Mesendoderm (in vitro differentiated cells): Measurements from ENCODE around the gene NAPA.
A peak's percentile ranks its signal among the peaks of the same experiment; 100 is the strongest.

ENCODE experiments used
- DNase-seq: peaks from one replicate; pipeline ENCODE4 v3.0.0; 2013
- H2AK5ac ChIP-seq: 2 replicates; pipeline ENCODE4 v1.6.1; 2013; ENCODE audit warnings: low read length, inconsistent platforms
- H2BK120ac ChIP-seq: 2 replicates; pipeline ENCODE4 v1.6.1; 2013; ENCODE audit warnings: low read depth, mild to moderate bottlenecking, low read length, moderate library complexity, mixed read lengths
- H2BK15ac ChIP-seq: replicated peaks from 2 replicates; pipeline ENCODE4 v1.6.1; 2013; ENCODE audit warnings: low read depth, mild to moderate bottlenecking, moderate library complexity
- H2BK5ac ChIP-seq: 2 replicates; pipeline ENCODE4 v1.6.1; 2013; ENCODE audit warnings: low read length, inconsistent platforms
- H3K18ac ChIP-seq: 2 replicates; pipeline ENCODE4 v1.6.1; 2013; ENCODE audit warnings: mild to moderate bottlenecking, low read length, mixed read lengths
- H3K23ac ChIP-seq: one replicate; pipeline ENCODE4 v1.6.1; 2013; ENCODE audit warnings: low read length
- H3K27ac ChIP-seq: 2 replicates; pipeline ENCODE4 v1.5.1; 2013; ENCODE audit warnings: low read depth, mild to moderate bottlenecking, inconsistent platforms, low read length, moderate library complexity
- H3K27me3 ChIP-seq: 2 replicates; pipeline ENCODE4 v1.6.1; 2013; ENCODE audit warnings: low read length, control low read depth, mild to moderate bottlenecking, inconsistent platforms; ENCODE audit not compliant: insufficient read depth, poor library complexity
- H3K36me3 ChIP-seq: 2 replicates; pipeline ENCODE4 v1.6.1; 2013; ENCODE audit warnings: low read length, inconsistent platforms; ENCODE audit not compliant: control insufficient read depth, insufficient read depth
- H3K4ac ChIP-seq: one replicate; pipeline ENCODE4 v1.6.1; 2013; ENCODE audit warnings: low read depth, mild to moderate bottlenecking, low read length, moderate library complexity
- H3K4me1 ChIP-seq: 2 replicates; pipeline ENCODE4 v1.6.1; 2013; ENCODE audit warnings: low read depth, low read length, inconsistent platforms; ENCODE audit not compliant: control insufficient read depth
- H3K4me2 ChIP-seq: 2 replicates; pipeline ENCODE4 v1.6.1; 2013; ENCODE audit warnings: low read length
- H3K4me3 ChIP-seq: 2 replicates; pipeline ENCODE4 v1.5.1; 2013; ENCODE audit warnings: mild to moderate bottlenecking, low read length
- H3K56ac ChIP-seq: one replicate; pipeline ENCODE4 v1.6.1; 2013; ENCODE audit warnings: low read length
- H3K79me1 ChIP-seq: 2 replicates; pipeline ENCODE4 v1.6.1; 2013; ENCODE audit warnings: low read length, inconsistent platforms
- H3K79me2 ChIP-seq: 2 replicates; pipeline ENCODE4 v1.6.1; 2013; ENCODE audit warnings: mild to moderate bottlenecking, low read length; ENCODE audit not compliant: control insufficient read depth, insufficient read depth
- H3K9ac ChIP-seq: 2 replicates; pipeline ENCODE4 v1.6.1; 2013; ENCODE audit warnings: low read length, inconsistent platforms
- H4K5ac ChIP-seq: one replicate; pipeline ENCODE4 v1.6.1; 2013; ENCODE audit warnings: low read length
- H4K8ac ChIP-seq: one replicate; pipeline ENCODE4 v1.6.1; 2013; ENCODE audit warnings: low read depth, mild to moderate bottlenecking, control low read depth, low read length, moderate library complexity
- WGBS: extraction: QIAGEN DNeasy Blood & Tissue Kit; methylation state at CpG from one replicate; pipeline ENCODE4 v1.1.7; 2013; ENCODE audit warnings: low lambda C conversion rate, missing lambda C conversion rate; ENCODE audit not compliant: insufficient coverage; ENCODE audit errors: extremely low coverage; 5-methylcytosine and 5-hydroxymethylcytosine counted together

The NAPA gene

DNA sequence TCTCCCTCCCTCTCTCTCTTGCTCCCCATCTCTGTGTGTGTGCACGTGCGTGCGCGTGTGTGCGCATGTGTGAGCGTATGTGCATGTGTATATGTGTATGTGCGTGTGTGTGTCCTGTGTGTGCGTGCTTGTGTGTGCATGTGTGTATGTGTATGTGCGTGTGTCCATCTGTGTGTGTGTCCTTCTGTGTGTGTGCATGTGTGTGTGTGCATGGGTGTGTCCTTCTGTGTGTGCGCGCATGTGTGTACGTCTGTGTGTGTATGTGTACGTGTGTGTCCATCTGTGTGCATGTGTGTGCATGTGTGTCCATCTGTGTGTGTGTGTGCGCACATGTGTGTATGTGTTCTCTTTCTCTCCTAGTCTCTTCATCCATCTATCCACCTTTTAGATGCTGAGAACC, 55.4 kb downstream of the NAPA start:
- no peak for DNase-seq
- no peak overlapping the region for H2BK5ac ChIP-seq
- H2BK15ac ChIP-seq: no peak overlapping the region
- no peaks in the 10 kb centered on the region for H3K79me1 ChIP-seq
- no peak overlapping the region for H3K27ac ChIP-seq
- H3K56ac ChIP-seq: no peak overlapping the region
- no peak overlapping the region for H3K9ac ChIP-seq
- WGBS: no CpG with 5 or more reads among the region's 14 CpGs
- no peaks in the 10 kb centered on the region for H3K36me3 ChIP-seq
- H4K8ac ChIP-seq: no peak overlapping the region
- no peaks in the 10 kb centered on the region for H3K4me1 ChIP-seq
- no peak overlapping the region for H4K5ac ChIP-seq
- no peaks in the 10 kb centered on the region for H3K79me2 ChIP-seq
- no peak overlapping the region for H2BK120ac ChIP-seq
- H3K23ac ChIP-seq: no peak overlapping the region
- no peak overlapping the region for H3K4me2 ChIP-seq
- H3K27me3 ChIP-seq: peaks cover 14% of the 10 kb centered on the region
- H3K4me3 ChIP-seq: no peak overlapping the region
- H3K18ac ChIP-seq: no peak overlapping the region
- H2AK5ac ChIP-seq: no peak overlapping the region
- H3K4ac ChIP-seq: no peak overlapping the region

DNA sequence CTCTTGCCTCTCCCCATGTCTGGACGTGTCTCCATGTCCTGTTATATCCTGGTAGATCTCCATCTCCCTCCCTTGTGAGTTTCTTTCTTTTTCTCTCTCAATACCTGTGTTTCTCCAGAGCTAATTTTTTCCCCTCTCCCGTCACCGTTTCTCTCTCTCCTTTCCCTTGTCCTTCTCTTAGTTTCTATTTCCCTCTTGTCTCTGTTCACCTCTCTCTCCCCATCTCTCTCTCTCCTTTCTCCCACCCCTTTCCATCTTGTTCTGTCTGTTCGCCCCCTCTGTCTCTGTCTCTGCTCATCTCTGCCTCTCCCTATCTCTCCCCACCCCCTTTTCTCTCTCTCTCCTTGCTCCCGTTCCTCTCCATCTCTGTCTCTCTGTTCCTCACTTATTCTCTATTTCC, 56.2 kb downstream of the NAPA start:
- H2BK15ac ChIP-seq: no peak overlapping the region
- no peak overlapping the region for H3K4me3 ChIP-seq
- H3K4me2 ChIP-seq: no peak overlapping the region
- H3K9ac ChIP-seq: no peak overlapping the region
- no peaks in the 10 kb centered on the region for H3K4me1 ChIP-seq
- H3K36me3 ChIP-seq: no peaks in the 10 kb centered on the region
- H2BK120ac ChIP-seq: no peak overlapping the region
- no peak overlapping the region for H4K5ac ChIP-seq
- H2AK5ac ChIP-seq: no peak overlapping the region
- WGBS: no CpG with 5 or more reads among the region's 5 CpGs
- H3K27ac ChIP-seq: no peak overlapping the region
- no peaks in the 10 kb centered on the region for H3K79me2 ChIP-seq
- no peak overlapping the region for H3K56ac ChIP-seq
- DNase-seq: no peak
- H3K79me1 ChIP-seq: no peaks in the 10 kb centered on the region
- H2BK5ac ChIP-seq: no peak overlapping the region
- no peak overlapping the region for H4K8ac ChIP-seq
- no peak overlapping the region for H3K4ac ChIP-seq
- no peak overlapping the region for H3K23ac ChIP-seq
- H3K27me3 ChIP-seq: peaks cover 14% of the 10 kb centered on the region
- no peak overlapping the region for H3K18ac ChIP-seq

DNA sequence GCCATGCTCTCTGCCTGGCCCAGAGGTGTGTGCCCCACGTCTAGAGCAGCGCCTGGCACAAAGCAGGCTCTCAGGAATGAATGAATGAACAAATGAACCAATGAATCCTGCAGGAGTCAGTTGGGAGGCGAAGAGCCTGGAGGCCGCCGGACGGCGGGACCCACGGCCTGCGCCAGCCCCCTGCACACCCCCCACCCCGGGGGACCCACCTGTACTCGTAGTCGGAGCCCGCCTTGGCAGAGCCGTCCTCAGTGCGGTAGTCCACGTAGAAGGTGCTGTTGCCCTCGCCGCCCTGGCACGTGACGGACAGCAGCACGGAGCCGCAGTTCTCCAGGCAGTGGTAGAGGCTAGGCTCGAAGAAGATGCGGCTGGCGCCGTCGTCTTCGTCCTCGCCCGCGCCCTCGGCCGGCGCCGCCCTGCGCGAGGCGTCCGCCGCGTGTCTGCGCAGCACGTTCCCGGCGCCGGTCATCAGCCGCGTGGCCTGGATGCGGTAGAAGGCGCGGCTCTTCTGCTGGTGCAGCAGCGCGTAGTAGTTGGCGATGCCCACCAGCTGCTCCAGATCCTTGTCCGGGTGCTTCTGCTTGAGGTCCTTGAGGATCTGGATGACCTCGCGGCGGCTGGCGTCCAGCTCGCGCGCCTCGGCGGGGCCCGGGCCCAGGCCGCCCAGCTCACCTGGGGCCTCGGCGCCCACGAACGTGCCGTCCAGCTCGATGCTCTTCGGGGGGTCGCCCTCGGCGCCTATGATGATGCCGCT, 58.0 kb downstream of the NAPA start:
- Histone ChIP-seq H3K4me3 (no peak overlapping the region), H3K4ac (no peak overlapping the region)
- no CpG with 5 or more reads among the region's 77 CpGs for WGBS

DNA sequence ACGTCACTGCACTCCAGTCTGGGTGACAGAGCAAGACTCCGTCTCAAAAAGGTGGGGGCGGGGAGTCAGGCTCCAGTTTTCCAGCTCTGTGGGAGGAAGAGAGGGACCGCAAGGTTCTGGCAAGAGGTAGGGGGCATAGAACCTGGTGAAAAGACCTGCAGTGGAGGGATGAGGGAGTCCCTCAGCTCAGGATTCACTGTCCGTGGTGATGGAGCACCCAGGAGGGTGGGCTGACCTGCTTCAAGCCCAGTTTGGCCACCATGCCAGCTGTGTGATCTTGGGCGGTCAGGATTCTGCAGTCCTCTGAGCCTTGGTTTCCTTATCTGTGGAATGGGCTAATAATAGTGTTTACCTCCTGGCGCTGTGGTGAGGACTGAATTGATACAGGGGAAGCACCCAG, 64.4 kb downstream of the NAPA start:
- H2AK5ac ChIP-seq: no peak overlapping the region
- H3K23ac ChIP-seq: no peak overlapping the region
- H3K9ac ChIP-seq: no peak overlapping the region
- no peak for DNase-seq
- no peak overlapping the region for H4K5ac ChIP-seq
- H3K27me3 ChIP-seq: peaks cover 9% of the 10 kb centered on the region
- H3K4me2 ChIP-seq: no peak overlapping the region
- H3K18ac ChIP-seq: no peak overlapping the region
- no peak overlapping the region for H3K27ac ChIP-seq
- no peak overlapping the region for H2BK15ac ChIP-seq
- H4K8ac ChIP-seq: no peak overlapping the region
- no peak overlapping the region for H2BK120ac ChIP-seq
- H3K4me3 ChIP-seq: no peak overlapping the region
- no peak overlapping the region for H2BK5ac ChIP-seq
- no peak overlapping the region for H3K4ac ChIP-seq
- H3K36me3 ChIP-seq: no peaks in the 10 kb centered on the region
- H3K56ac ChIP-seq: no peak overlapping the region
- H3K4me1 ChIP-seq: no peaks in the 10 kb centered on the region
- no peaks in the 10 kb centered on the region for H3K79me2 ChIP-seq
- no peaks in the 10 kb centered on the region for H3K79me1 ChIP-seq
- no CpG with 5 or more reads among the region's 7 CpGs for WGBS

More for the DNA sequence above, 58.0 kb downstream of the NAPA start:
- Histone ChIP-seq H2BK5ac (no peak overlapping the region), H3K56ac (no peak overlapping the region), H2AK5ac (no peak overlapping the region), H4K8ac (no peak overlapping the region), H3K27me3 (peaks cover 14% of the 10 kb centered on the region), H3K9ac (no peak overlapping the region), H3K36me3 (no peaks in the 10 kb centered on the region), H3K4me2 (no peak overlapping the region), H3K4me1 (no peaks in the 10 kb centered on the region), H4K5ac (no peak overlapping the region), H3K79me2 (no peaks in the 10 kb centered on the region), H3K23ac (peak overlapping the region; percentile 66), H2BK15ac (no peak overlapping the region), H3K79me1 (no peaks in the 10 kb centered on the region), H3K18ac (no peak overlapping the region), H3K27ac (no peak overlapping the region), H2BK120ac (no peak overlapping the region)
- DNase-seq: no peak

DNA sequence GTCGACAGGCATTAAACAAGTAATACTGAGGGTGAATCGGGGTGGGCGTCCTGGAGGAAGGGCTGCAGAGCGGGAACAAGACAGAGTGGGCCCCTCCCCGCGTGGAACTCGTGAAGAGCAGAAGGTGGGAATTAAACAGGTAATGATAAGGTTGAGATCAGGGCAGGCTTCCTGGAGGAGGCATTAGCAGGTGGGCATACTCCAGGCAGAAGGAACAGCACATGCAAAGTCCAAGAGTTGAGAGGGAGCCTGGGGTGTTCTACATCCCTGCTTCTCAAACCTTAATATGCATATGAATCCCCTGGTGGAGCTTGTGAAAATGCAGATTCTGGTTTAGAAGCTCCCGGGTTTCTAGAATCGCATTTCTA, 66.5 kb downstream of the NAPA start:
- no peaks in the 10 kb centered on the region for H3K36me3 ChIP-seq
- H3K23ac ChIP-seq: no peak overlapping the region
- H3K4me3 ChIP-seq: no peak overlapping the region
- no peak overlapping the region for H3K27ac ChIP-seq
- no peaks in the 10 kb centered on the region for H3K4me1 ChIP-seq
- H2BK15ac ChIP-seq: no peak overlapping the region
- H4K5ac ChIP-seq: no peak overlapping the region
- no peak overlapping the region for H4K8ac ChIP-seq
- DNase-seq: no peak
- no peak overlapping the region for H3K18ac ChIP-seq
- H2BK120ac ChIP-seq: no peak overlapping the region
- H3K79me1 ChIP-seq: no peaks in the 10 kb centered on the region
- H3K4ac ChIP-seq: no peak overlapping the region
- H3K79me2 ChIP-seq: no peaks in the 10 kb centered on the region
- H3K4me2 ChIP-seq: no peak overlapping the region
- no CpG with 5 or more reads among the region's 9 CpGs for WGBS
- H3K9ac ChIP-seq: no peak overlapping the region
- H3K56ac ChIP-seq: no peak overlapping the region
- no peak overlapping the region for H2BK5ac ChIP-seq
- no peak overlapping the region for H2AK5ac ChIP-seq
- H3K27me3 ChIP-seq: peaks cover 9% of the 10 kb centered on the region
